Brain microvascular endothelial cell (primary cell): ENCODE data around the gene FARP1.

ENCODE experiments used
- DNase-seq: peaks from one replicate; pipeline ENCODE4 v3.0.0-alpha.2; 2020
- H3K27ac ChIP-seq: fragments of 250-450 bp; sonication (Bioruptor Pico); 2 replicates; pipeline ENCODE4 v1.5.1; 2020; ENCODE audit warnings: mild to moderate bottlenecking, moderate library complexity
- H3K27me3 ChIP-seq: fragments of 250-450 bp; sonication (Bioruptor Pico); replicated peaks from 2 replicates; pipeline ENCODE4 v1.5.1; 2020; ENCODE audit warnings: mild to moderate bottlenecking
- H3K36me3 ChIP-seq: fragments of 250-450 bp; sonication (Bioruptor Pico); replicated peaks from 2 replicates; pipeline ENCODE4 v1.5.1; 2020; ENCODE audit warnings: mild to moderate bottlenecking
- H3K4me3 ChIP-seq: 2 replicates; pipeline ENCODE4 v1.5.1; 2011; ENCODE audit warnings: low read depth, mild to moderate bottlenecking, control low read depth, low read length, moderate library complexity
- CTCF ChIP-seq: IDR thresholded peaks from 2 replicates; pipeline ENCODE4 v1.5.1; 2011; ENCODE audit warnings: low read depth, mild to moderate bottlenecking, moderate library complexity, low read length, control low read depth, inconsistent platforms; ENCODE audit errors: missing control alignments
- in situ Hi-C: cut with HindIII; loops from 2 replicates; pipeline ENCODE4 v1.10.0; 2017; ENCODE audit warnings: low sequenced_read_pairs, low pct_ligation_motif_present

The FARP1 gene

GRCh38 chr13:98308086-98308911, 165.4 kb downstream of the FARP1 start:
- in situ Hi-C loops: no loop called here
- no peak for DNase-seq
- Histone ChIP-seq H3K4me3 (no peak overlapping the region), H3K27me3 (no peaks in the 10 kb centered on the region), H3K36me3 (no peaks in the 10 kb centered on the region), H3K27ac (no peak overlapping the region)
- no peak for TF ChIP-seq CTCF

GRCh38 chr13:98309569-98310335, 166.9 kb downstream of the FARP1 start:
- no peak for TF ChIP-seq CTCF
- H3K36me3 ChIP-seq: no peaks in the 10 kb centered on the region
- in situ Hi-C loops: no loop called here
- H3K27ac ChIP-seq: no peak overlapping the region
- no peak for DNase-seq
- no peaks in the 10 kb centered on the region for H3K27me3 ChIP-seq
- H3K4me3 ChIP-seq: no peak overlapping the region

- TF ChIP-seq CTCF: no peak
- no peak for DNase-seq
- no peaks in the 10 kb centered on the region for H3K36me3 ChIP-seq
- H3K4me3 ChIP-seq: no peak overlapping the region
- no peak overlapping the region for H3K27ac ChIP-seq
- H3K27me3 ChIP-seq: no peaks in the 10 kb centered on the region
- in situ Hi-C loops: no loop called here
Observed at GRCh38 chr13:98310485-98311199, 167.7 kb downstream of the FARP1 start.

GRCh38 chr13:98311200-98311548, 168.3 kb downstream of the FARP1 start:
- DNase-seq: no peak
- no peak overlapping the region for H3K4me3 ChIP-seq

GRCh38 chr13:98312606-98313005, 169.7 kb downstream of the FARP1 start:
- H3K27ac ChIP-seq: no peak overlapping the region
- no peaks in the 10 kb centered on the region for H3K27me3 ChIP-seq
- in situ Hi-C loops: no loop called here
- H3K4me3 ChIP-seq: no peak overlapping the region
- H3K36me3 ChIP-seq: no peaks in the 10 kb centered on the region
- no peak for TF ChIP-seq CTCF
- DNase-seq: no peak

More at GRCh38 chr13:98311200-98311548, 168.3 kb downstream of the FARP1 start:
- TF ChIP-seq CTCF: no peak
- no peaks in the 10 kb centered on the region for H3K27me3 ChIP-seq
- H3K27ac ChIP-seq: no peak overlapping the region
- in situ Hi-C loops: no loop called here
- no peaks in the 10 kb centered on the region for H3K36me3 ChIP-seq
